HEK293 (cell line): Measurements from ENCODE around the gene NAPB.

Source experiments
- CTCF ChIA-PET: fragments of 350-600 bp; formaldehyde crosslinking; extraction: SDS; loops from one replicate; lab custom pipeline; 2021; ENCODE audit warnings: antibody characterized with exemption; lab: Yijun Ruan, JAX
- POLR2A ChIA-PET: fragments of 300-600 bp; formaldehyde crosslinking; extraction: SDS; loops from one replicate; lab custom pipeline; 2020; ENCODE audit warnings: antibody characterized with exemption, inconsistent platforms; lab: Yijun Ruan, JAX
- H3K27ac ChIP-seq: fragments of 200-500 bp; sonication (Bioruptor generic); 2 replicates; pipeline ENCODE4 v1.5.1; 2014; ENCODE audit warnings: low read depth, low read length, control low read depth, inconsistent platforms; ENCODE audit errors: extremely low read depth
- H3K36me3 ChIP-seq, 2 experiments: fragments of 200-500 bp in 1 of 2; sonication (Bioruptor generic) in 1 of 2; 1 replicate in 1 of 2; 2 replicates in 1 of 2; pipeline ENCODE4 v1.5.1; 2014 to 2017; ENCODE audit warnings: inconsistent platforms in 2 of 2, low read length in 2 of 2; ENCODE audit not compliant: control insufficient read depth in 2 of 2, insufficient read depth in 1 of 2
- H3K4me1 ChIP-seq: fragments of 200-500 bp; sonication (Bioruptor generic); 2 replicates; pipeline ENCODE4 v1.5.1; 2014; ENCODE audit warnings: mild to moderate bottlenecking, low read length, inconsistent platforms; ENCODE audit not compliant: control insufficient read depth, insufficient read depth
- H3K4me3 ChIP-seq: 2 replicates; pipeline ENCODE4 v1.5.1; 2011; ENCODE audit warnings: low read depth, mild to moderate bottlenecking, control low read depth, low read length, moderate library complexity
- H3K9me3 ChIP-seq: fragments of 200-500 bp; sonication (Bioruptor generic); 2 replicates; pipeline ENCODE4 v1.5.1; 2014; ENCODE audit warnings: low read depth, low read length, inconsistent platforms; ENCODE audit not compliant: control insufficient read depth, insufficient read depth
- IKZF3 ChIP-seq: fragments of 450-650 bp; IDR thresholded peaks from 2 replicates; pipeline ENCODE4 v1.5.0; 2018; ENCODE audit warnings: missing biosample characterization, mild to moderate bottlenecking, missing genetic modification characterization, moderate library complexity
- MZF1 ChIP-seq: fragments of 450-650 bp; formaldehyde crosslinking; IDR thresholded peaks from 2 replicates; pipeline ENCODE4 v1.5.1; 2017; ENCODE audit warnings: missing biosample characterization, missing genetic modification characterization, borderline replicate concordance
- SCRT1 ChIP-seq: fragments of 450-650 bp; formaldehyde crosslinking; IDR thresholded peaks from 2 replicates; pipeline ENCODE4 v1.5.1; 2016; ENCODE audit warnings: missing biosample characterization, missing genetic modification characterization, borderline replicate concordance
- ZBTB20 ChIP-seq: fragments of 450-650 bp; formaldehyde crosslinking; IDR thresholded peaks from 2 replicates; pipeline ENCODE4 v1.5.1; 2016; ENCODE audit warnings: missing biosample characterization, missing genetic modification characterization
- ZBTB21 ChIP-seq: fragments of 450-650 bp; formaldehyde crosslinking; IDR thresholded peaks from 2 replicates; pipeline ENCODE4 v1.5.1; 2017; ENCODE audit warnings: missing biosample characterization, missing genetic modification characterization
- ZFP3 ChIP-seq: fragments of 450-650 bp; formaldehyde crosslinking; IDR thresholded peaks from 2 replicates; pipeline ENCODE4 v1.5.1; 2016; ENCODE audit warnings: low read depth, missing biosample characterization, missing genetic modification characterization
- ZFP69B ChIP-seq: fragments of 450-650 bp; formaldehyde crosslinking; IDR thresholded peaks from 2 replicates; pipeline ENCODE4 v1.5.1; 2016; ENCODE audit warnings: missing biosample characterization, missing genetic modification characterization
- ZNF140 ChIP-seq: fragments of 450-650 bp; formaldehyde crosslinking; IDR thresholded peaks from 2 replicates; pipeline ENCODE4 v1.5.1; 2016; ENCODE audit warnings: missing biosample characterization, missing genetic modification characterization
- ZNF157 ChIP-seq: fragments of 450-650 bp; formaldehyde crosslinking; IDR thresholded peaks from 2 replicates; pipeline ENCODE4 v1.5.1; 2016; ENCODE audit warnings: missing biosample characterization, missing genetic modification characterization
- ZNF18 ChIP-seq: fragments of 450-650 bp; formaldehyde crosslinking; IDR thresholded peaks from 2 replicates; pipeline ENCODE4 v1.5.1; 2016; ENCODE audit warnings: missing biosample characterization, missing genetic modification characterization
- ZNF248 ChIP-seq: fragments of 450-650 bp; formaldehyde crosslinking; IDR thresholded peaks from 2 replicates; pipeline ENCODE4 v1.5.1; 2017; ENCODE audit warnings: missing biosample characterization, missing genetic modification characterization
- ZNF311 ChIP-seq: fragments of 450-650 bp; formaldehyde crosslinking; IDR thresholded peaks from 2 replicates; pipeline ENCODE4 v1.5.1; 2017; ENCODE audit warnings: missing biosample characterization, missing genetic modification characterization, borderline replicate concordance
- ZNF362 ChIP-seq: fragments of 450-650 bp; formaldehyde crosslinking; IDR thresholded peaks from 2 replicates; pipeline ENCODE4 v1.5.1; 2016; ENCODE audit warnings: missing biosample characterization, missing genetic modification characterization
- ZNF37A ChIP-seq: fragments of 450-650 bp; IDR thresholded peaks from 2 replicates; pipeline ENCODE4 v1.5.1; 2018; ENCODE audit warnings: missing biosample characterization, missing genetic modification characterization
- ZNF426 ChIP-seq: fragments of 450-650 bp; formaldehyde crosslinking; IDR thresholded peaks from 2 replicates; pipeline ENCODE4 v1.5.1; 2017; ENCODE audit warnings: missing biosample characterization, missing genetic modification characterization, mild to moderate bottlenecking, inconsistent platforms, moderate library complexity
- ZNF449 ChIP-seq: fragments of 450-650 bp; formaldehyde crosslinking; IDR thresholded peaks from 2 replicates; pipeline ENCODE4 v1.5.1; 2017; ENCODE audit warnings: missing biosample characterization, mild to moderate bottlenecking, missing genetic modification characterization, moderate library complexity
- ZNF501 ChIP-seq: fragments of 450-650 bp; formaldehyde crosslinking; IDR thresholded peaks from 2 replicates; pipeline ENCODE4 v1.5.1; 2016; ENCODE audit warnings: missing biosample characterization, missing genetic modification characterization
- ZNF645 ChIP-seq: fragments of 450-650 bp; formaldehyde crosslinking; IDR thresholded peaks from 2 replicates; pipeline ENCODE4; 2016; ENCODE audit warnings: missing biosample characterization, missing genetic modification characterization
- ZNF670 ChIP-seq: fragments of 450-650 bp; formaldehyde crosslinking; IDR thresholded peaks from 2 replicates; pipeline ENCODE4 v1.5.1; 2016; ENCODE audit warnings: missing biosample characterization, missing genetic modification characterization, low read depth
- ZNF677 ChIP-seq: fragments of 450-650 bp; IDR thresholded peaks from 2 replicates; pipeline ENCODE4 v1.5.0; 2018; ENCODE audit warnings: missing biosample characterization, mild to moderate bottlenecking, missing genetic modification characterization, moderate library complexity
- ZNF837 ChIP-seq: fragments of 450-650 bp; formaldehyde crosslinking; IDR thresholded peaks from 2 replicates; pipeline ENCODE4 v1.5.1; 2016; ENCODE audit warnings: missing biosample characterization, missing genetic modification characterization
- ZNF843 ChIP-seq: fragments of 450-650 bp; formaldehyde crosslinking; IDR thresholded peaks from 2 replicates; pipeline ENCODE4 v1.5.1; 2016; ENCODE audit warnings: missing biosample characterization, missing genetic modification characterization
- ZSCAN4 ChIP-seq: fragments of 450-650 bp; formaldehyde crosslinking; IDR thresholded peaks from 2 replicates; pipeline ENCODE4 v1.5.1; 2017; ENCODE audit warnings: missing biosample characterization, missing genetic modification characterization

The NAPB gene

GRCh38 chr20:23387118-23387443, 34.2 kb downstream of the NAPB start:
- H3K36me3 ChIP-seq: peaks cover 26 to 68% of the 10 kb centered on the region in 2 experiments
- ChIA-PET POLR2A (no interaction called here), CTCF (interaction anchor here (0.6 kb wide), 1 partner anchor 33 kb away, joined by 3 read pairs; no protein-coding TSS in a partner anchor)
- no peaks in the 10 kb centered on the region; the same call in 1 of the 2 replicates for H3K9me3 ChIP-seq
- H3K4me1 ChIP-seq: no peaks in the 10 kb centered on the region
- no peak overlapping the region for H3K4me3 ChIP-seq
- H3K27ac ChIP-seq: no peak overlapping the region
- no peak for TF ChIP-seq ZBTB20 (tag by site-specific recombination)
- no peak for TF ChIP-seq ZNF426 (tag by site-specific recombination)
- no peak for TF ChIP-seq ZNF645 (tag by site-specific recombination)
- no peak for TF ChIP-seq ZNF157 (tag by site-specific recombination)
- TF ChIP-seq SCRT1 (tag by site-specific recombination): no peak
- TF ChIP-seq ZFP69B: no peak
- TF ChIP-seq ZFP3 (tag by site-specific recombination): no peak
- no peak for TF ChIP-seq ZNF311 (tag by site-specific recombination)
- no peak for TF ChIP-seq ZSCAN4 (tag by site-specific recombination)
- no peak for TF ChIP-seq ZBTB21 (tag by site-specific recombination)
- TF ChIP-seq ZNF837 (tag by site-specific recombination): no peak
- TF ChIP-seq ZNF248: no peak
- no peak for TF ChIP-seq ZNF843 (tag by site-specific recombination)
- no peak for TF ChIP-seq ZNF449 (tag by site-specific recombination)

- Histone ChIP-seq H3K9me3 (no peaks in the 10 kb centered on the region; the same call in 1 of the 2 replicates), H3K27ac (no peak overlapping the region), H3K36me3 (peaks cover 25 to 68% of the 10 kb centered on the region in 2 experiments), H3K4me1 (no peaks in the 10 kb centered on the region), H3K4me3 (no peak overlapping the region)
- CTCF ChIA-PET: interaction anchor here (0.6 kb wide), 1 partner anchor 34 kb away, joined by 3 read pairs; no protein-coding TSS in a partner anchor
- POLR2A ChIA-PET: no interaction called here
- TF ChIP-seq MZF1 (tag by site-specific recombination) (no peak), ZNF501 (tag by site-specific recombination) (no peak), ZNF37A (tag by site-specific recombination) (no peak), ZNF18 (tag by site-specific recombination) (no peak), ZNF140 (tag by site-specific recombination) (no peak), ZNF362 (tag by site-specific recombination) (no peak), IKZF3 (no peak), ZNF677 (no peak), ZNF670 (tag by site-specific recombination) (no peak)
Measured at GRCh38 chr20:23386304-23387117, 34.8 kb downstream of the NAPB start.
